NT2/D1 (cell line): ENCODE data around the gene PNPLA8.

Source experiments
- YY1 ChIP-seq: IDR thresholded peaks from 2 replicates; pipeline ENCODE4 v1.6.1; 2011; ENCODE audit not compliant: insufficient read length, insufficient read depth
- ZNF274 ChIP-seq: IDR thresholded peaks from 2 replicates; pipeline ENCODE4 v1.6.1; 2011; ENCODE audit warnings: mild to moderate bottlenecking, low read depth, low read length

- TF ChIP-seq ZNF274 (no peak), YY1 (no peak)
Observed at GRCh38 chr7:108440613-108441012, 85.3 kb downstream of the PNPLA8 start.
